GM18526 (cell line): ENCODE data around the gene PTGES3L.

Experiments used
- POLR2A ChIP-seq: IDR thresholded peaks from 3 replicates; pipeline ENCODE4 v1.6.1; 2011; ENCODE audit not compliant: insufficient read length; ENCODE audit errors: extremely low read depth

Gene PTGES3L

DNA sequence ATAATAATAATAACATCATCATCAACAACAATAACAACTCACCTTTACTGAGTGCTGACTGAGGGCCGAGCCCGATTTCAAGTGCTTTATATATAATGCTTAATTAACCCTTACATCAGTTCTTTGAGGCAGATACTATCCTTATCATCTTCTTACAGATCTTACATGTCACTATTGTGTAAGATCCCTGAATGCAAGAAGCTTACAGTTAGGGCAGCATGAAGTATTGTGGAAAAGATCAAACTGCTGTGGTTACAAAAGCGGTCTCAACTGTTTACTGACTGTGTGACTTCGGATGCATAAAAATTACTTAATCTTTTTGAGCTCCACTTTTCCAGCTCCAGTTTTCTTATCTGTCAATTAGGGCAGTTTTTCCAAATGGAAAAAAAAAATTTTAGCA is 39.1 kb upstream of the PTGES3L start:
- no peak for TF ChIP-seq POLR2A

GRCh38 chr17:43018008-43018853 is 38.4 kb upstream of the PTGES3L start:
- no peak for TF ChIP-seq POLR2A

- no peak for TF ChIP-seq POLR2A
Observed at GRCh38 chr17:43016216-43016615, 36.3 kb upstream of the PTGES3L start.

DNA sequence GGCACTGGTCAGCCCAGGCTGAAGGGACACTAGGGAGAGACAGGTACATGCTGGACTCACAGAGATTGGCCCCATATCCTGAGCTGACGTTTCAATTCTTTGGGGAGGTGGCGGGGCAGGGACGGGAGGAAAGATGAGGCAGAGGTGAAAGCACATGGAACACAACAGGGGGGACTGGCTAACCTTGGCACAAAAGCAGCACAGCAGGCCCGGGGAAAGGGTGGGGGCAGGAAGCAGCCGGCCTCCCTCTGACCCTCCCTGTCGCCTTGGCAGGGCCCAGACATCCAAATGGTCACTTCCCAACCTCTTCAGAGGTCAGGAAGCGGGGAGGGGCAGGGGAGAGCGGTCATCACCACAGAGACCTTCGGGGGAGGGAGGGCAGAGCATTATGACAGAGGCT is 35.7 kb upstream of the PTGES3L start:
- TF ChIP-seq POLR2A = no peak

GRCh38 chr17:43014649-43015542 is 35.0 kb upstream of the PTGES3L start:
- TF ChIP-seq POLR2A = no peak

GRCh38 chr17:43014020-43014648 is 34.3 kb upstream of the PTGES3L start:
- TF ChIP-seq POLR2A = no peak

DNA sequence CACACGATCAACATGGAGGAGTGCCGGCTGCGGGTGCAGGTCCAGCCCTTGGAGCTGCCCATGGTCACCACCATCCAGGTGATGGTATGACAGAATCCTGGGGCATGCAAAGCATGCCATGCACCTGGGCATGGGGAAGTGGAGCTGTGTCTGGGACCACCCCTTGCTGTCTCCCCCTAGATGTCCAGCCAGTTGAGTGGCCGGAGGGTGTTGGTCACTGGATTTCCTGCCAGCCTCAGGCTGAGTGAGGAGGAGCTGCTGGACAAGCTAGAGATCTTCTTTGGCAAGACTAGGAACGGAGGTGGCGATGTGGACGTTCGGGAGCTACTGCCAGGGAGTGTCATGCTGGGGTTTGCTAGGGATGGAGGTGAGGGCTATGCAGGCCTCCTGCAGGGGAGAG is 33.4 kb upstream of the PTGES3L start:
- TF ChIP-seq POLR2A = no peak

GRCh38 chr17:43011728-43012472 is 32.0 kb upstream of the PTGES3L start:
- no peak for TF ChIP-seq POLR2A

- no peak for TF ChIP-seq POLR2A
Observed at GRCh38 chr17:43010667-43011308, 30.9 kb upstream of the PTGES3L start.

- peak; percentile 72 for TF ChIP-seq POLR2A
Observed at GRCh38 chr17:43006639-43007551, 27.0 kb upstream of the PTGES3L start, which contains the start of gene IFI35. Gene IFI35 (plus strand): TSS chr17:43006784. CDS start chr17:43006948, 164 bp downstream.

- peak; percentile 44 for TF ChIP-seq POLR2A
Observed at GRCh38 chr17:43003542-43004172, 23.8 kb upstream of the PTGES3L start.

DNA sequence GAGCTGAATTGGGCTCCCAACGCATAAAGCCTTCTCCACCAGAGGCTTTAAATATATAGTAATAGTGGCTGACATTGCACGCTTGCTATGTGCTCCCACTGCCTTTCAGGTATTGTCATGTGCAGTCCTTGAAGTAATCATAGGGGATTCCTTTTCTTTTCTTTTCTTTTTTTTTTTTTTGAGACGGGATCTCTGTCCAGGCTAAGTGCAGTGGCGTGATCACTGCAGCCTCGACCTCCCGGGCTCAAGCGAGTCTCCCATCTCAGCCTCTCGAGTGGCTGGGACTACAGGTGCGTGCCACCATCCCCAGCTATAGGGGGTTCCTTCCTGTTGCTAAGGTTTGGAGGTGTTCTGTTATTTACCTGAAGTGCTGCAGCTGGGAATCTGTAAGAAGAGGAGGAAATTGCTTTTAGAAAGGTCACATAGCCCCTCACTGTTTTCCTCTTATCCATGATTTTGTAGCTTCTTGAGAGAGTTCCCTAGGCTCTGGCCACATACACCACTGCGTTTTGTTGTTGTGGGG is 19.2 kb upstream of the PTGES3L start:
- no peak for TF ChIP-seq POLR2A

DNA sequence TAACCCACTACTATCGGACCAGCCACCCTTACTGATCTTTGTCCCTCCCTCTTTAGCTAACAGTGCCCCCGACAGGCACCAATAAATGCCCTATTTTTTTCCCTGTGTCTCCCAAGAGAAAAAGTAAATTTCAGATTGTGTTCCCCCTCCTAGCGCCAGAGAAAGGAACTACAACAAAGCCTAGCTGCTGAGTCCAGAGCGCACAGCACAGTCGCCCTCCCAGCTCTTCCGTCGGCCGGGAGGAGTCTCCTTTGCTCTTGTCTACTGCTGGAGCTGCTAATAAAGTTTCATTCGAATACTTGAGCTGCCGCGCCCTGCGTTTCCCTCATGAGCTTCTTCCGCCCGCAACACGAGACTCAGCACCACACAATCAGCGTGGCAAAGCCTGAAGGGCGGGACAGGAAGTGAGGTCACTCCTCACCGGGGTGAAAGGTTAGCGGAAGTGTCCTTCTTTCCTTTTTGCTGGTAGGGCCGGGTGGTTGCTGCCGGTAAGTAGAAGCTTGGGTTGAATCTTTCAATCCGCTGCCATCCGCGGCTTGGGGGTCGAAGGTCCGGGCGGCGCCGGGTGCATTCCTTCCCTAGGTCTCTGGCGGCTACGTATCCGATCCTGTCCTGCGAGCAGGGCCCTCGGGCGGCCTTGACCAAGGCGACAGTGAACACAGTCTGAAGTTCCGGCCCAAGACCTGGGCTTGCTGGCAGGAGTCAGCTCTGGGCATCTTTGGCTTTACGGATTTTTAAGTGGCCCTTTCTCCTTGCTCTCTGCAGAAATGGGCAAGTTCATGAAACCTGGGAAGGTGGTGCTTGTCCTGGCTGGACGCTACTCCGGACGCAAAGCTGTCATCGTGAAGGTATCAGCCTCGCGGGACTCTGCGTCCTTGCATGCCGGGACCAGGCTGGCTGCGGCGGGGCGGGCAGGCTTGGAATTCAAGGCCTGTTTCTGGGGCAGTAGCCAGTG is 18.4 kb upstream of the PTGES3L start, which contains the start of gene RPL27:
Gene RPL27, plus strand, starts transcription at position 436 of the 955 bp plus-strand sequence. Its CDS starts 332 bp downstream, at position 768.
- peak; percentile 92 for TF ChIP-seq POLR2A
